ENCODE results near the gene DHDH.

DHDH gene

GRCh38 chr19:48945415-48945814 is 11.9 kb downstream of the DHDH start:
- peaks cover 12% of the 10 kb centered on the region for H3K9me3 Mint-ChIP-seq
- DNase-seq = no peak
- no peak for TF ChIP-seq CTCF (IDR thresholded peaks at IDR 0.05)
- peaks cover 5% of the 10 kb centered on the region for H3K4me1 Mint-ChIP-seq
- peak overlapping the region; percentile 51 for H3K27ac Mint-ChIP-seq
- peaks cover 6% of the 10 kb centered on the region for H3K36me3 Mint-ChIP-seq (ENCODE audit: low read depth)
- H3K4me3 Mint-ChIP-seq = no peak overlapping the region
- H3K27me3 Mint-ChIP-seq (ENCODE audit: low read depth, poor library complexity) = peaks cover 8% of the 10 kb centered on the region

- Mint-ChIP-seq H3K27ac (no peak overlapping the region), H3K4me1 (peaks cover 5% of the 10 kb centered on the region), H3K4me3 (no peak overlapping the region), H3K36me3 (ENCODE audit: low read depth) (peaks cover 6% of the 10 kb centered on the region), H3K9me3 (peaks cover 10% of the 10 kb centered on the region), H3K27me3 (ENCODE audit: low read depth, poor library complexity) (peaks cover 10% of the 10 kb centered on the region)
- DNase-seq = no peak
- no peak for TF ChIP-seq CTCF (IDR thresholded peaks at IDR 0.05)
Measured at GRCh38 chr19:48945817-48946216, 12.3 kb downstream of the DHDH start.

- Mint-ChIP-seq H3K36me3 (ENCODE audit: low read depth) (no peaks in the 10 kb centered on the region), H3K27me3 (ENCODE audit: low read depth, poor library complexity) (peaks cover 12% of the 10 kb centered on the region), H3K9me3 (peaks cover 4% of the 10 kb centered on the region), H3K4me1 (peaks cover 5% of the 10 kb centered on the region), H3K27ac (no peak overlapping the region), H3K4me3 (no peak overlapping the region)
- TF ChIP-seq CTCF (IDR thresholded peaks at IDR 0.05) = no peak
- DNase-seq = no peak
Measured at GRCh38 chr19:48946463-48947257, 13.2 kb downstream of the DHDH start.

GRCh38 chr19:48947258-48947542 is 13.7 kb downstream of the DHDH start:
- H3K9me3 Mint-ChIP-seq = peaks cover 4% of the 10 kb centered on the region
- peaks cover 5% of the 10 kb centered on the region for H3K4me1 Mint-ChIP-seq
- DNase-seq = no peak
- H3K36me3 Mint-ChIP-seq (ENCODE audit: low read depth) = no peaks in the 10 kb centered on the region
- no peak for TF ChIP-seq CTCF (IDR thresholded peaks at IDR 0.05)
- H3K27me3 Mint-ChIP-seq (ENCODE audit: low read depth, poor library complexity) = peaks cover 15% of the 10 kb centered on the region
- no peak overlapping the region for H3K27ac Mint-ChIP-seq
- H3K4me3 Mint-ChIP-seq = no peak overlapping the region

- H3K4me3 Mint-ChIP-seq = no peak overlapping the region
- peak overlapping the region; percentile 42 for H3K27ac Mint-ChIP-seq
- peaks cover 4% of the 10 kb centered on the region for H3K9me3 Mint-ChIP-seq
Measured at GRCh38 chr19:48950159-48950558, 16.7 kb downstream of the DHDH start.

More at GRCh38 chr19:48950159-48950558, 16.7 kb downstream of the DHDH start:
- TF ChIP-seq CTCF (IDR thresholded peaks at IDR 0.05) = no peak
- Mint-ChIP-seq H3K36me3 (ENCODE audit: low read depth) (no peaks in the 10 kb centered on the region), H3K27me3 (ENCODE audit: low read depth, poor library complexity) (peaks cover 23% of the 10 kb centered on the region), H3K4me1 (peaks cover 11% of the 10 kb centered on the region)
- no peak for DNase-seq
